Measurements from ENCODE around the gene CD48.

- TF ChIP-seq MXI1 (IDR thresholded peaks at IDR 0.05; ENCODE audit: low read depth, low read length): no peak
- TF ChIP-seq YY1 (IDR thresholded peaks at IDR 0.05; ENCODE audit: low read depth): no peak
- no peak for TF ChIP-seq CTCF (IDR thresholded peaks at IDR 0.05)
- no peak for TF ChIP-seq ELF1 (IDR thresholded peaks at IDR 0.05)
- no peak for TF ChIP-seq GABPA (IDR thresholded peaks at IDR 0.05; ENCODE audit: low read depth)
Observed at GRCh38 chr1:160669276-160669675, 42.3 kb downstream of the CD48 start.
